Neural crest cell (in vitro differentiated cells): ENCODE data around the gene FARSA. TPM values are rescaled to one million over a fixed set of nuclear protein-coding genes. Genes with fewer than 3 reads are reported as not detected.

Experiments used
- microRNA-seq: library from miRNA; unstranded; fragments of <30 nt; microRNA quantifications from one replicate; pipeline ENCODE4, GENCODE V29; 2020
- total RNA-seq: library from RNA; stranded (reverse); gene quantifications from 2 replicates; pipeline ENCODE4 v1.2.1, GENCODE V29; 2021

The FARSA gene
- total RNA-seq, 1 donor from 2014 or later: 83.1 TPM

Small RNA genes within 50 kb of the gene (microRNA-seq; reads per million reads assigned to microRNA genes)
- not detected for gene MIR5695
- 12.4 reads per million, percentile 25 among the genes with 10 or more reads in this experiment for gene MIR6515

Other genes with a start within 250 kb of the FARSA start
- gene GNG14, start 245.7 kb downstream of the FARSA start, total RNA-seq: not detected in 2 replicates
- 15.9 and 16.0 TPM in 2 replicates for gene FBXW9, start 237.1 kb downstream of the FARSA start, total RNA-seq
- 127 and 138 TPM in 2 replicates for gene TNPO2, start 209.8 kb downstream of the FARSA start, total RNA-seq
- gene TRIR, start 199.0 kb downstream of the FARSA start, total RNA-seq: 233 and 246 TPM in 2 replicates
- 72.5 and 75.9 TPM in 2 replicates for gene GET3, start 196.2 kb downstream of the FARSA start, total RNA-seq
- not detected in 2 replicates for gene BEST2, start 181.9 kb downstream of the FARSA start, total RNA-seq
- gene HOOK2, start 158.2 kb downstream of the FARSA start, total RNA-seq: 27.9 and 28.8 TPM in 2 replicates
- 9.3 and 9.6 TPM in 2 replicates for gene JUNB, start 142.2 kb downstream of the FARSA start, total RNA-seq
- 651 and 672 TPM in 2 replicates for gene PRDX2, start 131.9 kb downstream of the FARSA start, total RNA-seq
- gene THSD8, start 131.6 kb downstream of the FARSA start, total RNA-seq: 34.7 and 49.1 TPM in 2 replicates
- gene RNASEH2A, start 127.1 kb downstream of the FARSA start, total RNA-seq: 74.5 and 87.4 TPM in 2 replicates
- 0.36 TPM in 1 of 2 replicates, not detected in the other for gene RTBDN, start 99.1 kb downstream of the FARSA start, total RNA-seq
- 16.7 and 17.7 TPM in 2 replicates for gene MAST1, start 95.2 kb downstream of the FARSA start, total RNA-seq
- 8.6 and 11.2 TPM in 2 replicates for gene DNASE2, start 52.3 kb downstream of the FARSA start, total RNA-seq
- 0.18 TPM in 1 of 2 replicates, not detected in the other for gene KLF1, start 46.5 kb downstream of the FARSA start, total RNA-seq
- gene GCDH, start 42.6 kb downstream of the FARSA start, total RNA-seq: 46.7 and 48.3 TPM in 2 replicates
- gene SYCE2, start 14.4 kb downstream of the FARSA start, total RNA-seq: 1.4 and 2.0 TPM in 2 replicates
- 670 and 679 TPM in 2 replicates for gene CALR, start 4.9 kb upstream of the FARSA start, total RNA-seq
- 77.3 and 82.8 TPM in 2 replicates for gene RAD23A, start 12.2 kb upstream of the FARSA start, total RNA-seq
- gene GADD45GIP1, start 23.5 kb upstream of the FARSA start, total RNA-seq: 26.0 and 26.4 TPM in 2 replicates
- gene DAND5, start 35.9 kb upstream of the FARSA start, total RNA-seq: not detected in 2 replicates
- 0.23 and 0.68 TPM in 2 replicates for gene NFIX, start 61.8 kb upstream of the FARSA start, total RNA-seq
- 0.30 and 0.45 TPM in 2 replicates for gene LYL1, start 169.1 kb upstream of the FARSA start, total RNA-seq
- gene TRMT1, start 183.0 kb upstream of the FARSA start, total RNA-seq: 57.1 and 58.2 TPM in 2 replicates
- gene NACC1, start 184.6 kb upstream of the FARSA start, total RNA-seq: 88.3 and 99.4 TPM in 2 replicates
- gene STX10, start 216.7 kb upstream of the FARSA start, total RNA-seq: 60.6 and 60.7 TPM in 2 replicates
- 72.5 and 80.3 TPM in 2 replicates for gene IER2, start 216.7 kb upstream of the FARSA start, total RNA-seq